K562 (cell line): ENCODE measurements around the gene PSPH. TPM values are rescaled to one million over a fixed set of nuclear protein-coding genes. Genes with fewer than 3 reads are reported as not detected.

Experiments
- E2F4 ChIP-seq: sonication (generic); formaldehyde crosslinking; IDR thresholded peaks from 2 replicates; pipeline ENCODE4 v1.8.0; 2022; ENCODE audit warnings: mild to moderate bottlenecking, low read depth, missing genetic modification reagents
- HMBOX1 ChIP-seq: sonication (generic); IDR thresholded peaks from 2 replicates; pipeline ENCODE4 v1.6.1; 2016
- LCOR ChIP-seq: sonication (generic); formaldehyde crosslinking; IDR thresholded peaks from 2 replicates; pipeline ENCODE4 v1.8.0; 2022; ENCODE audit warnings: mild to moderate bottlenecking, missing genetic modification reagents
- SRSF7 ChIP-seq: fragments of 200-400 bp; formaldehyde crosslinking; optimal IDR thresholded peaks from 2 replicates; pipeline ENCODE3; 2017; ENCODE audit warnings: mild to moderate bottlenecking, low read depth, low read length
- STAT5A ChIP-seq: IDR thresholded peaks from 2 replicates; pipeline ENCODE4 v1.6.1; 2012; ENCODE audit warnings: low read length, inconsistent platforms, borderline replicate concordance
- SUPT5H ChIP-seq: fragments of 450-650 bp; IDR thresholded peaks from 2 replicates; pipeline ENCODE4 v1.6.1; 2016
- TEAD4 ChIP-seq, 2 experiments: sonication (generic) in 1 of 2; formaldehyde crosslinking in 1 of 2; IDR thresholded peaks; 2 replicates each; pipeline versions ENCODE4 v1.6.1 to v1.8.0; 2012 to 2022; ENCODE audit warnings: borderline replicate concordance in 1 of 2, inconsistent platforms in 1 of 2, low read length in 1 of 2, mild to moderate bottlenecking in 1 of 2, missing genetic modification reagents in 1 of 2
- TRIM24 ChIP-seq, 2 experiments: fragments of 450-650 bp; IDR thresholded peaks; 2 replicates each; pipeline ENCODE4 v1.6.1; 2016
- ZBTB33 ChIP-seq: sonication (generic); formaldehyde crosslinking; IDR thresholded peaks from 2 replicates; pipeline ENCODE4 v1.8.1; 2023; ENCODE audit warnings: mild to moderate bottlenecking, missing genetic modification reagents
- polyA plus RNA-seq, 8 experiments: library from polyadenylated mRNA; depleted of rRNA in 4 of 8; stranded (reverse) in 5 of 8; unstranded in 3 of 8; fragments of >200 nt; fragmentation: Nextera tagmentation in 2 of 8; fragmentation: Illumina TruSeq in 1 of 8; extraction: Ambion mirVana in 2 of 8; extraction: Trizol in 1 of 8; gene quantifications; 2 replicates each; pipeline versions ENCODE4 v1.2.1 to v1.2.3, GENCODE V29; 2011 to 2014; ENCODE audit warnings: inconsistent platforms in 1 of 8, missing spikeins in 1 of 8
- total RNA-seq, 7 experiments: library from RNA; depleted of rRNA in 6 of 7; stranded (reverse); fragments of >200 nt in 6 of 7; fragmentation: Illumina TruSeq in 2 of 7; extraction: Trizol in 2 of 7; gene quantifications; 2 replicates each; pipeline versions ENCODE4 v1.2.1 to v1.2.3, GENCODE V29; 2011 to 2021; ENCODE audit warnings: low replicate concordance in 1 of 7

Gene PSPH
- total and polyA plus RNA-seq, 9 of the 15 experiments (the other 6 are each of a cell fraction or from before 2014, with no cell fraction given): 6.3 to 46.8 (median 20.2) TPM

- TF ChIP-seq TEAD4 (IDR thresholded peaks at IDR 0.05; ENCODE audit: low read length): peak; percentile 63
- no peak for TF ChIP-seq TEAD4 (CRISPR knock-in tag; IDR thresholded peaks at IDR 0.05; ENCODE audit: borderline replicate concordance)
- TF ChIP-seq LCOR: peak; percentile 90
- peak; percentile 49; the same call in 1 of the 2 replicates for TF ChIP-seq ZBTB33 (CRISPR knock-in tag)
- TF ChIP-seq SUPT5H: 0 out of 2 replicates have a peak, but pooled peaks have one; percentile 2
- TF ChIP-seq HMBOX1: peak; percentile 47; the same call in 1 of the 2 replicates
- TF ChIP-seq STAT5A: 0 out of 2 replicates have a peak, but pooled peaks have one; percentile 33
- TF ChIP-seq E2F4 (CRISPR knock-in tag): no peak
- no peak for TF ChIP-seq SRSF7
- peak; percentile 23 to 32; a peak in 1 of 4 replicates for TF ChIP-seq TRIM24 (IDR thresholded peaks at IDR 0.05)
- TF ChIP-seq, all 486 proteins: peak for 23
Measured at GRCh38 chr7:56097700-56098099, 46.5 kb upstream of the PSPH start (continued).
